Measurements from ENCODE around the gene PDGFD.

The PDGFD gene

DNA sequence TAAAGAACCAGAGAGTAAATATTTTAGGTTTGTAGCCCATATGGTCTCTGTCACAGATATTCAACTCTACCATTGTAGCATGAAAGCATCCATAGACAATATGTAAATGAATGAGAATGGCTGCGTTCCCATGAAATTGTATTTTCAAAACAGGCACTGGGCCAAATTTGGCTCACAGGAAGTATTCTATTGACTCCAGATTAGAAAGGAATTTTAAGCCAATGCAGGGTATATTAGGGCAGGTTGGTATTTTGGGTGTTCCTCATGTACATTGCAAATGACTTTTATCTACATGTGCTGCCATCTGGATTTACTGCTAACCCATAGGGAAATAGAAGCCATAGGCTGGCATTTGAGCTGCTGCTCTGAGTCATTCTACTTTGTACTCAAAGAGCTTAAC, 35.1 kb upstream of the PDGFD start:
- Histone ChIP-seq H3K4me1 (ENCODE audit: low read depth, poor library complexity, severe bottlenecking) (no peaks in the 10 kb centered on the region), H3K27me3 (ENCODE audit: insufficient read depth, low read depth) (no peaks in the 10 kb centered on the region), H3K4me3 (IDR thresholded peaks at IDR 0.05; ENCODE audit: insufficient read depth, low read depth, low read length) (no peak overlapping the region), H2AFZ (ENCODE audit: low read depth) (no peak overlapping the region), H3K9ac (no peak overlapping the region), H3K4me2 (no peak overlapping the region), H3K27ac (no peak overlapping the region), H4K20me1 (ENCODE audit: insufficient read depth) (no peaks in the 10 kb centered on the region), H3K79me2 (ENCODE audit: insufficient read depth, low read depth) (no peaks in the 10 kb centered on the region), H3K36me3 (ENCODE audit: insufficient read depth) (no peaks in the 10 kb centered on the region)
- TF ChIP-seq, protein P1, sequence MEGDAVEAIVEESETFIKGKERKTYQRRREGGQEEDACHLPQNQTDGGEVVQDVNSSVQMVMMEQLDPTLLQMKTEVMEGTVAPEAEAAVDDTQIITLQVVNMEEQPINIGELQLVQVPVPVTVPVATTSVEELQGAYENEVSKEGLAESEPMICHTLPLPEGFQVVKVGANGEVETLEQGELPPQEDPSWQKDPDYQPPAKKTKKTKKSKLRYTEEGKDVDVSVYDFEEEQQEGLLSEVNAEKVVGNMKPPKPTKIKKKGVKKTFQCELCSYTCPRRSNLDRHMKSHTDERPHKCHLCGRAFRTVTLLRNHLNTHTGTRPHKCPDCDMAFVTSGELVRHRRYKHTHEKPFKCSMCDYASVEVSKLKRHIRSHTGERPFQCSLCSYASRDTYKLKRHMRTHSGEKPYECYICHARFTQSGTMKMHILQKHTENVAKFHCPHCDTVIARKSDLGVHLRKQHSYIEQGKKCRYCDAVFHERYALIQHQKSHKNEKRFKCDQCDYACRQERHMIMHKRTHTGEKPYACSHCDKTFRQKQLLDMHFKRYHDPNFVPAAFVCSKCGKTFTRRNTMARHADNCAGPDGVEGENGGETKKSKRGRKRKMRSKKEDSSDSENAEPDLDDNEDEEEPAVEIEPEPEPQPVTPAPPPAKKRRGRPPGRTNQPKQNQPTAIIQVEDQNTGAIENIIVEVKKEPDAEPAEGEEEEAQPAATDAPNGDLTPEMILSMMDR (conservative IDR thresholded peaks at IDR 0.05; ENCODE audit: low read depth, low read length): no peak

DNA sequence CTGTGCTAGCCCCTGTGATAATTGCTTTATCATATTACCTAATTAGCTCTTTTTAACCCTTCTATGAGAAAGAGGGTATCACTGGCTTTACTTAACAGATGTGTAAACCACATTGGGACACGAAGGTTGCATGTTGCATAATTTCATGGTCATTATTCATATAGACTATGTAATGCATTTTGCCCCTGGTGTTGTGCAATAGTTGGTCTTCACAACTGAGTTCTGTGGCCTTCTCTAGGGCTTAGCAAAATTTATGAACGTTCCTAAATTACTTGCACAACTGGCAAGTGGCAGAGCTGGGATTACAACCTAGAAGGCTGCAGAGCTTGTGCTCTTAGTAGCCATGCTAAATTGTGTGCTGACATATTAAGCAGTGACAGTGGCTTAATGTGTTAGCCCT, 34.6 kb upstream of the PDGFD start:
- H3K27me3 ChIP-seq (ENCODE audit: insufficient read depth, low read depth): no peaks in the 10 kb centered on the region
- no peak overlapping the region for H3K4me2 ChIP-seq
- H3K4me1 ChIP-seq (ENCODE audit: low read depth, poor library complexity, severe bottlenecking): no peaks in the 10 kb centered on the region
- no peaks in the 10 kb centered on the region for H3K36me3 ChIP-seq (ENCODE audit: insufficient read depth)
- H4K20me1 ChIP-seq (ENCODE audit: insufficient read depth): no peaks in the 10 kb centered on the region
- TF ChIP-seq, protein P1 (conservative IDR thresholded peaks at IDR 0.05; ENCODE audit: low read depth, low read length): no peak
- no peaks in the 10 kb centered on the region for H3K79me2 ChIP-seq (ENCODE audit: insufficient read depth, low read depth)
- H3K9ac ChIP-seq: no peak overlapping the region
- H3K4me3 ChIP-seq (IDR thresholded peaks at IDR 0.05; ENCODE audit: insufficient read depth, low read depth, low read length): no peak overlapping the region
- no peak overlapping the region for H2AFZ ChIP-seq (ENCODE audit: low read depth)
- no peak overlapping the region for H3K27ac ChIP-seq

DNA sequence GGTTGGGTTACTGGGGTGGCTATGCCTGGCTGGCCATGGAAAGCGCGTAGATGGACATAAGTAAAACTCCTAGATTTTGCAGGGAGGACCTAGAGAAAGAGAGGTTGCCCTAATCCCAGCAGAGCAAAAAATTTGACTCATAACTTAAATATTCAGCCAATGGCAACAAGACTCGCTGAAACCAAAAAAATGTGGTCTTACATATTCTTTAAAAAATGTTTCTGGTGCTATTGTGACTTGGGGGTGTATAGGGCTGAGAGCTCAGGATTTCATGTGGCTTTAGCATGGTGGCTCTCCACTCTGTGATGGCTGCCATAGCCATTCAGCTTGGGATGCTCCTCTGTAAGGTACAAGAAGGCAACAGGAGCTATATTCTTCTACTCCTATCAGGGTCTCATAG, 27.2 kb upstream of the PDGFD start:
- Histone ChIP-seq H3K4me2 (no peak overlapping the region), H3K27ac (no peak overlapping the region)

DNA sequence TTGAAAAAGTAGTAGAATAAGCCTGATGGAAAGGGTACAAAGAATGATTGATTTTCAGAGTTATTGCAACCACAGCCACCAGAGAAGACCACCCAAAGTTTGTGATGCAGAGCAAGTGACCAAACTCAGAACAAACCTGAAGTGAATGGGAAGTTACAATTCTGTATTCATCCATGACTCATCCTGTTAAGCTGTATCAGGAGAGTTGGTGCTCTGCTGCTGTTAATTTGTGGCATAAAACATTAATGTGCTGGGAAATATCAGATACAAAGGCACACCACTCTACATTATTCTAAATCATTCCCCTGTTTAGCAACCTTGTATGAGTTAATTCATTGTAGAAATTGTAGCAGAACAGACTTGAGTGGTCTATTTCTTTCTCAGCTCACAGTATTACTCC, 19.6 kb upstream of the PDGFD start:
- Histone ChIP-seq H3K4me2 (no peak overlapping the region), H4K20me1 (ENCODE audit: insufficient read depth) (no peaks in the 10 kb centered on the region), H3K27ac (no peak overlapping the region), H3K27me3 (ENCODE audit: insufficient read depth, low read depth) (no peaks in the 10 kb centered on the region), H2AFZ (ENCODE audit: low read depth) (no peak overlapping the region), H3K79me2 (ENCODE audit: insufficient read depth, low read depth) (no peaks in the 10 kb centered on the region), H3K4me1 (ENCODE audit: low read depth, poor library complexity, severe bottlenecking) (no peaks in the 10 kb centered on the region), H3K36me3 (ENCODE audit: insufficient read depth) (no peaks in the 10 kb centered on the region), H3K9ac (no peak overlapping the region), H3K4me3 (IDR thresholded peaks at IDR 0.05; ENCODE audit: insufficient read depth, low read depth, low read length) (no peak overlapping the region)
- TF ChIP-seq, protein P1 (conservative IDR thresholded peaks at IDR 0.05; ENCODE audit: low read depth, low read length): no peak

More for the DNA sequence above, 27.2 kb upstream of the PDGFD start:
- Histone ChIP-seq H3K36me3 (ENCODE audit: insufficient read depth) (no peaks in the 10 kb centered on the region), H2AFZ (ENCODE audit: low read depth) (no peak overlapping the region), H3K4me3 (IDR thresholded peaks at IDR 0.05; ENCODE audit: insufficient read depth, low read depth, low read length) (no peak overlapping the region), H3K27me3 (ENCODE audit: insufficient read depth, low read depth) (no peaks in the 10 kb centered on the region), H3K79me2 (ENCODE audit: insufficient read depth, low read depth) (no peaks in the 10 kb centered on the region), H3K9ac (no peak overlapping the region), H3K4me1 (ENCODE audit: low read depth, poor library complexity, severe bottlenecking) (no peaks in the 10 kb centered on the region), H4K20me1 (ENCODE audit: insufficient read depth) (no peaks in the 10 kb centered on the region)
- TF ChIP-seq, protein P1 (conservative IDR thresholded peaks at IDR 0.05; ENCODE audit: low read depth, low read length): no peak
